ENCODE measurements around the gene TSPAN4.

GRCh38 chr11:852762-853161 lies 10.1 kb downstream of the TSPAN4 start:
- TF ChIP-seq, protein P1, sequence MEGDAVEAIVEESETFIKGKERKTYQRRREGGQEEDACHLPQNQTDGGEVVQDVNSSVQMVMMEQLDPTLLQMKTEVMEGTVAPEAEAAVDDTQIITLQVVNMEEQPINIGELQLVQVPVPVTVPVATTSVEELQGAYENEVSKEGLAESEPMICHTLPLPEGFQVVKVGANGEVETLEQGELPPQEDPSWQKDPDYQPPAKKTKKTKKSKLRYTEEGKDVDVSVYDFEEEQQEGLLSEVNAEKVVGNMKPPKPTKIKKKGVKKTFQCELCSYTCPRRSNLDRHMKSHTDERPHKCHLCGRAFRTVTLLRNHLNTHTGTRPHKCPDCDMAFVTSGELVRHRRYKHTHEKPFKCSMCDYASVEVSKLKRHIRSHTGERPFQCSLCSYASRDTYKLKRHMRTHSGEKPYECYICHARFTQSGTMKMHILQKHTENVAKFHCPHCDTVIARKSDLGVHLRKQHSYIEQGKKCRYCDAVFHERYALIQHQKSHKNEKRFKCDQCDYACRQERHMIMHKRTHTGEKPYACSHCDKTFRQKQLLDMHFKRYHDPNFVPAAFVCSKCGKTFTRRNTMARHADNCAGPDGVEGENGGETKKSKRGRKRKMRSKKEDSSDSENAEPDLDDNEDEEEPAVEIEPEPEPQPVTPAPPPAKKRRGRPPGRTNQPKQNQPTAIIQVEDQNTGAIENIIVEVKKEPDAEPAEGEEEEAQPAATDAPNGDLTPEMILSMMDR (IDR thresholded peaks at IDR 0.05) = no peak
- TF ChIP-seq POLR2A (IDR thresholded peaks at IDR 0.05) = no peak

Data from testis (tissue), 2 donors.